SK-N-SH (cell line): ENCODE measurements around the gene LARGE1. TPM values are rescaled to one million over a fixed set of nuclear protein-coding genes. Genes with fewer than 3 reads are reported as not detected.

ENCODE experiments used
- CTCF ChIA-PET: fragments of 300-600, 350-600 bp; formaldehyde crosslinking; extraction: SDS; loops from one replicate; lab custom pipeline; 2021; lab: Yijun Ruan, JAX
- POLR2A ChIA-PET: fragments of 350-600 bp; sonication (Branson Sonifier 250); formaldehyde crosslinking; extraction: SDS; loops from one replicate; lab custom pipeline; 2020; ENCODE audit warnings: antibody characterized with exemption, inconsistent platforms; lab: Yijun Ruan, JAX
- DNase-seq: peaks from one replicate; pipeline ENCODE4 v3.0.0; 2012
- H2AFZ ChIP-seq: fragments of 200-600 bp; sonication (generic); 2 replicates; pipeline ENCODE4 v1.8.1; 2016; ENCODE audit warnings: antibody characterized with exemption, mild to moderate bottlenecking, low read depth
- H3F3A ChIP-seq: fragments of 200-600 bp; sonication (generic); replicated peaks from 2 replicates; pipeline ENCODE3; 2016; ENCODE audit warnings: antibody characterized with exemption, mild to moderate bottlenecking; ENCODE audit not compliant: insufficient read depth
- H3K27ac ChIP-seq, 2 experiments: fragments of 200-500 bp in 1 of 2; fragments of 200-600 bp in 1 of 2; sonication (Bioruptor generic) in 1 of 2; sonication (generic), shearing (Covaris generic) in 1 of 2; 2 replicates each; pipeline versions ENCODE4 v1.5.1 to v1.6.1; 2014 to 2016; ENCODE audit warnings: low read depth in 2 of 2, inconsistent platforms in 1 of 2, low read length in 1 of 2, mild to moderate bottlenecking in 1 of 2, mixed read lengths in 1 of 2
- H3K27me3 ChIP-seq: fragments of 200-600 bp; sonication (generic), shearing (Covaris generic); 2 replicates; pipeline ENCODE4 v1.6.1; 2016; ENCODE audit warnings: mixed run types; ENCODE audit not compliant: insufficient read depth
- H3K36me3 ChIP-seq, 2 experiments: fragments of 200-500 bp in 1 of 2; fragments of 200-600 bp in 1 of 2; sonication (Bioruptor generic) in 1 of 2; sonication (generic) in 1 of 2; replicated peaks in 1 of 2; 2 replicates each; pipeline versions ENCODE3 to v1.5.1; 2014 to 2016; ENCODE audit warnings: low read length in 1 of 2, mild to moderate bottlenecking in 1 of 2; ENCODE audit not compliant: insufficient read depth in 2 of 2, control insufficient read depth in 1 of 2
- H3K4me1 ChIP-seq, 2 experiments: fragments of 200-500 bp in 1 of 2; fragments of 200-600 bp in 1 of 2; sonication (Bioruptor generic) in 1 of 2; sonication (generic), shearing (Covaris generic) in 1 of 2; 2 replicates each; pipeline versions ENCODE4 v1.5.1 to v1.6.1; 2014 to 2016; ENCODE audit warnings: low read depth in 1 of 2, low read length in 1 of 2, mixed run types in 1 of 2; ENCODE audit not compliant: insufficient read depth in 2 of 2, control insufficient read depth in 1 of 2
- H3K4me2 ChIP-seq: fragments of 200-600 bp; sonication (generic), shearing (Covaris generic); 2 replicates; pipeline ENCODE4 v1.6.1; 2017; ENCODE audit warnings: mixed run types
- H3K4me3 ChIP-seq, 2 experiments: fragments of 200-500 bp in 1 of 2; fragments of 200-600 bp in 1 of 2; sonication (Bioruptor generic) in 1 of 2; sonication (generic), shearing (Covaris generic) in 1 of 2; 2 replicates each; pipeline versions ENCODE4 v1.5.1 to v1.8.1; 2014 to 2016; ENCODE audit warnings: low read depth in 2 of 2, inconsistent platforms in 1 of 2, low read length in 1 of 2, mild to moderate bottlenecking in 1 of 2, mixed read lengths in 1 of 2, moderate library complexity in 1 of 2
- H3K79me2 ChIP-seq: fragments of 200-600 bp; sonication (generic); 2 replicates; pipeline ENCODE4 v1.8.1; 2017; ENCODE audit warnings: mild to moderate bottlenecking; ENCODE audit not compliant: insufficient read depth
- H3K9ac ChIP-seq: fragments of 200-600 bp; sonication (generic); 2 replicates; pipeline ENCODE4 v1.6.1; 2017; ENCODE audit warnings: mixed run types
- H3K9me2 ChIP-seq: fragments of 200-600 bp; sonication (generic); 2 replicates; pipeline ENCODE4 v1.6.1; 2017; ENCODE audit warnings: mixed run types
- H3K9me3 ChIP-seq: fragments of 200-600 bp; sonication (generic); 2 replicates; pipeline ENCODE4 v1.6.1; 2017; ENCODE audit warnings: mixed run types, mild to moderate bottlenecking, moderate library complexity
- H4K20me1 ChIP-seq: fragments of 200-600 bp; sonication (generic); 2 replicates; pipeline ENCODE4 v1.6.1; 2017; ENCODE audit warnings: mild to moderate bottlenecking, mixed run types; ENCODE audit not compliant: insufficient read depth
- EZH2phosphoT487 ChIP-seq: fragments of 200-600 bp; sonication (generic); IDR thresholded peaks from 2 replicates; pipeline ENCODE4 v1.6.1; 2017; ENCODE audit warnings: low read depth, mixed run types, mild to moderate bottlenecking, antibody characterized with exemption, moderate library complexity, borderline replicate concordance
- FOSL2 ChIP-seq: IDR thresholded peaks from 2 replicates; pipeline ENCODE4 v1.4.0; 2012; ENCODE audit warnings: low read depth, mild to moderate bottlenecking, moderate library complexity, borderline replicate concordance
- FOXJ3 ChIP-seq: sonication (generic); formaldehyde crosslinking; IDR thresholded peaks from 2 replicates; pipeline ENCODE4 v1.5.1; 2020; ENCODE audit warnings: mild to moderate bottlenecking, missing genetic modification reagents
- MXI1 ChIP-seq: IDR thresholded peaks from 2 replicates; pipeline ENCODE4 v1.6.1; 2012; ENCODE audit warnings: mild to moderate bottlenecking, low read depth, low read length, improper control_type of control experiment
- POLR2AphosphoS5 ChIP-seq: IDR thresholded peaks from 2 replicates; pipeline ENCODE4 v1.6.1; 2012; ENCODE audit warnings: low read depth, low read length
- RCOR1 ChIP-seq: fragments of 150-350 bp; IDR thresholded peaks from 2 replicates; pipeline ENCODE4 v1.6.1; 2017; ENCODE audit warnings: antibody characterized with exemption, low read length
- RFX5 ChIP-seq: IDR thresholded peaks from 2 replicates; pipeline ENCODE4 v1.6.1; 2012; ENCODE audit warnings: mild to moderate bottlenecking, improper control_type of control experiment, low read length
- SMC3 ChIP-seq: IDR thresholded peaks from 2 replicates; pipeline ENCODE4 v1.6.1; 2012; ENCODE audit warnings: low read depth, low read length, improper control_type of control experiment
- TCF12 ChIP-seq: IDR thresholded peaks from 2 replicates; pipeline ENCODE4 v1.4.0; 2012
- WGBS: methylation state at CpG from one replicate; pipeline ENCODE4 v1.1.6; 2017; ENCODE audit warnings: low lambda C conversion rate; 5-methylcytosine and 5-hydroxymethylcytosine counted together
- polyA plus RNA-seq, 3 experiments: library from polyadenylated mRNA; depleted of rRNA; stranded (reverse); fragments of >200 nt; gene quantifications; 2 replicates each; pipeline ENCODE4 v1.2.3, GENCODE V29; 2012
- TF ChIP-seq, protein P1 (sequence below): IDR thresholded peaks from 2 replicates; pipeline ENCODE4 v1.6.1; 2012; ENCODE audit warnings: mild to moderate bottlenecking, low read depth, low read length, moderate library complexity
- TF ChIP-seq, protein P2 (sequence below): fragments of 200-600 bp; sonication (generic); IDR thresholded peaks from 2 replicates; pipeline ENCODE4 v1.6.1; 2017; ENCODE audit warnings: antibody characterized with exemption, mild to moderate bottlenecking, moderate library complexity
- TF ChIP-seq, protein P3 (sequence below): fragments of 150-350 bp; IDR thresholded peaks from 2 replicates; pipeline ENCODE4 v1.6.1; 2017; ENCODE audit warnings: antibody characterized with exemption, low read length, low read depth, borderline replicate concordance
- TF ChIP-seq, protein P4 (sequence below): IDR thresholded peaks from 2 replicates; pipeline ENCODE4 v1.4.0; 2012; ENCODE audit warnings: low read depth, borderline replicate concordance

The LARGE1 gene
- polyA plus RNA-seq, 1 of the 3 experiments (the other 2 are of a cell fraction) = 1.1 TPM

DNA sequence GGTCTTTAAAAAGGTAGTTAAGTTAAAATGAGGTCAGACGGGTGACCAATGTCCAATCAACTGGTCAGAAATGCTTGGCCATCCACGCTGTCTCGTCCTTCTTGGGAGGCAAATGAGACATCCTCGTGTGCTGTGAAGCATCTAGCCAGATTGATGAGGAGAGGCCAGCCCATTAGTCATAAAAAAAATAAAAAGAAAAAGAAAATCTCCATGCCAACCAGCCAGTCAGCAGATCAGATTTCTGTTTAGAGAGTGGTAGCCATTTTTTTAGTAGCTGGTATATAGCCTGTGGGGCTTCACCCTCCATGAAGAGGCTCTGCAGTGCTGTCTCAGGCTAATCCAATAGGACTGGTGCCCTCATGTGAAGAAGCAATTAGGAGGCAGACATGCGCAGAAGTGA is 519.0 kb downstream of the LARGE1 start (continued):
- TF ChIP-seq, protein P1, sequence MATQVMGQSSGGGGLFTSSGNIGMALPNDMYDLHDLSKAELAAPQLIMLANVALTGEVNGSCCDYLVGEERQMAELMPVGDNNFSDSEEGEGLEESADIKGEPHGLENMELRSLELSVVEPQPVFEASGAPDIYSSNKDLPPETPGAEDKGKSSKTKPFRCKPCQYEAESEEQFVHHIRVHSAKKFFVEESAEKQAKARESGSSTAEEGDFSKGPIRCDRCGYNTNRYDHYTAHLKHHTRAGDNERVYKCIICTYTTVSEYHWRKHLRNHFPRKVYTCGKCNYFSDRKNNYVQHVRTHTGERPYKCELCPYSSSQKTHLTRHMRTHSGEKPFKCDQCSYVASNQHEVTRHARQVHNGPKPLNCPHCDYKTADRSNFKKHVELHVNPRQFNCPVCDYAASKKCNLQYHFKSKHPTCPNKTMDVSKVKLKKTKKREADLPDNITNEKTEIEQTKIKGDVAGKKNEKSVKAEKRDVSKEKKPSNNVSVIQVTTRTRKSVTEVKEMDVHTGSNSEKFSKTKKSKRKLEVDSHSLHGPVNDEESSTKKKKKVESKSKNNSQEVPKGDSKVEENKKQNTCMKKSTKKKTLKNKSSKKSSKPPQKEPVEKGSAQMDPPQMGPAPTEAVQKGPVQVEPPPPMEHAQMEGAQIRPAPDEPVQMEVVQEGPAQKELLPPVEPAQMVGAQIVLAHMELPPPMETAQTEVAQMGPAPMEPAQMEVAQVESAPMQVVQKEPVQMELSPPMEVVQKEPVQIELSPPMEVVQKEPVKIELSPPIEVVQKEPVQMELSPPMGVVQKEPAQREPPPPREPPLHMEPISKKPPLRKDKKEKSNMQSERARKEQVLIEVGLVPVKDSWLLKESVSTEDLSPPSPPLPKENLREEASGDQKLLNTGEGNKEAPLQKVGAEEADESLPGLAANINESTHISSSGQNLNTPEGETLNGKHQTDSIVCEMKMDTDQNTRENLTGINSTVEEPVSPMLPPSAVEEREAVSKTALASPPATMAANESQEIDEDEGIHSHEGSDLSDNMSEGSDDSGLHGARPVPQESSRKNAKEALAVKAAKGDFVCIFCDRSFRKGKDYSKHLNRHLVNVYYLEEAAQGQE = no peak

DNA sequence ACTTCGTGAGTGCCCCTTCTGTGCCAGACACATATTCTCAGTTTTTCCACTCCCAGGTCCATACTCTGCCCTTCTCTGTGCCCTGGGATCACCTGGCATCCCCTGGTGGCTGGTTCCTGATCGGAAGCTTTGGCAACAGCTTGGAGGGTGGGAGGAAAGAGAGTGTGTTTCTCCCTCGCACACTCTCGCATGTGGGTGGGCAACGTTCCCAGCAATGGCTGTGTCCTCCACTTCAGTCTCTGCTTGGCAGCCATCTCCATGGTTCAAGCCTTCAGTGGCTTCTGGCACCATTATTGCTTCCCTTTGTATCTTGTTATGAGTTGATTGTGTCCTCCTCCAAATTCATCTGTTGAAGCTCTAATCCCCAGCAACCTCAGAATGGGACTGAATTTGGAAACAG is 519.4 kb downstream of the LARGE1 start:
- ChIA-PET CTCF (no interaction called here), POLR2A (no interaction called here)
- Histone ChIP-seq H3K79me2 (no peaks in the 10 kb centered on the region), H3K27ac (no peak overlapping the region), H3K9me3 (no peaks in the 10 kb centered on the region), H2AFZ (no peak overlapping the region), H3K9ac (no peak overlapping the region), H3K4me2 (no peak overlapping the region), H3K36me3 (no peaks in the 10 kb centered on the region), H3K4me1 (no peaks in the 10 kb centered on the region), H3K27me3 (no peaks in the 10 kb centered on the region), H3K9me2 (no peaks in the 10 kb centered on the region), H3F3A (no peaks in the 10 kb centered on the region), H3K4me3 (no peak overlapping the region), H4K20me1 (no peaks in the 10 kb centered on the region)
- TF ChIP-seq SMC3 (no peak), RFX5 (no peak), EZH2phosphoT487 (no peak), TCF12 (no peak), RCOR1 (no peak), MXI1 (no peak), POLR2AphosphoS5 (no peak), FOSL2 (no peak), FOXJ3 (no peak)
- TF ChIP-seq, protein P2, sequence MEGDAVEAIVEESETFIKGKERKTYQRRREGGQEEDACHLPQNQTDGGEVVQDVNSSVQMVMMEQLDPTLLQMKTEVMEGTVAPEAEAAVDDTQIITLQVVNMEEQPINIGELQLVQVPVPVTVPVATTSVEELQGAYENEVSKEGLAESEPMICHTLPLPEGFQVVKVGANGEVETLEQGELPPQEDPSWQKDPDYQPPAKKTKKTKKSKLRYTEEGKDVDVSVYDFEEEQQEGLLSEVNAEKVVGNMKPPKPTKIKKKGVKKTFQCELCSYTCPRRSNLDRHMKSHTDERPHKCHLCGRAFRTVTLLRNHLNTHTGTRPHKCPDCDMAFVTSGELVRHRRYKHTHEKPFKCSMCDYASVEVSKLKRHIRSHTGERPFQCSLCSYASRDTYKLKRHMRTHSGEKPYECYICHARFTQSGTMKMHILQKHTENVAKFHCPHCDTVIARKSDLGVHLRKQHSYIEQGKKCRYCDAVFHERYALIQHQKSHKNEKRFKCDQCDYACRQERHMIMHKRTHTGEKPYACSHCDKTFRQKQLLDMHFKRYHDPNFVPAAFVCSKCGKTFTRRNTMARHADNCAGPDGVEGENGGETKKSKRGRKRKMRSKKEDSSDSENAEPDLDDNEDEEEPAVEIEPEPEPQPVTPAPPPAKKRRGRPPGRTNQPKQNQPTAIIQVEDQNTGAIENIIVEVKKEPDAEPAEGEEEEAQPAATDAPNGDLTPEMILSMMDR = no peak
- TF ChIP-seq, protein P3, sequence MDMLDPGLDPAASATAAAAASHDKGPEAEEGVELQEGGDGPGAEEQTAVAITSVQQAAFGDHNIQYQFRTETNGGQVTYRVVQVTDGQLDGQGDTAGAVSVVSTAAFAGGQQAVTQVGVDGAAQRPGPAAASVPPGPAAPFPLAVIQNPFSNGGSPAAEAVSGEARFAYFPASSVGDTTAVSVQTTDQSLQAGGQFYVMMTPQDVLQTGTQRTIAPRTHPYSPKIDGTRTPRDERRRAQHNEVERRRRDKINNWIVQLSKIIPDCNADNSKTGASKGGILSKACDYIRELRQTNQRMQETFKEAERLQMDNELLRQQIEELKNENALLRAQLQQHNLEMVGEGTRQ = no peak
- TF ChIP-seq, protein P4, sequence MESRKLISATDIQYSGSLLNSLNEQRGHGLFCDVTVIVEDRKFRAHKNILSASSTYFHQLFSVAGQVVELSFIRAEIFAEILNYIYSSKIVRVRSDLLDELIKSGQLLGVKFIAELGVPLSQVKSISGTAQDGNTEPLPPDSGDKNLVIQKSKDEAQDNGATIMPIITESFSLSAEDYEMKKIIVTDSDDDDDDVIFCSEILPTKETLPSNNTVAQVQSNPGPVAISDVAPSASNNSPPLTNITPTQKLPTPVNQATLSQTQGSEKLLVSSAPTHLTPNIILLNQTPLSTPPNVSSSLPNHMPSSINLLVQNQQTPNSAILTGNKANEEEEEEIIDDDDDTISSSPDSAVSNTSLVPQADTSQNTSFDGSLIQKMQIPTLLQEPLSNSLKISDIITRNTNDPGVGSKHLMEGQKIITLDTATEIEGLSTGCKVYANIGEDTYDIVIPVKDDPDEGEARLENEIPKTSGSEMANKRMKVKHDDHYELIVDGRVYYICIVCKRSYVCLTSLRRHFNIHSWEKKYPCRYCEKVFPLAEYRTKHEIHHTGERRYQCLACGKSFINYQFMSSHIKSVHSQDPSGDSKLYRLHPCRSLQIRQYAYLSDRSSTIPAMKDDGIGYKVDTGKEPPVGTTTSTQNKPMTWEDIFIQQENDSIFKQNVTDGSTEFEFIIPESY = no peak
- DNase-seq = no peak
- WGBS = 63% methylated on average over 4 of the region's 5 CpGs
